ENCODE data around the gene KRT6A.

KRT6A gene

DNA sequence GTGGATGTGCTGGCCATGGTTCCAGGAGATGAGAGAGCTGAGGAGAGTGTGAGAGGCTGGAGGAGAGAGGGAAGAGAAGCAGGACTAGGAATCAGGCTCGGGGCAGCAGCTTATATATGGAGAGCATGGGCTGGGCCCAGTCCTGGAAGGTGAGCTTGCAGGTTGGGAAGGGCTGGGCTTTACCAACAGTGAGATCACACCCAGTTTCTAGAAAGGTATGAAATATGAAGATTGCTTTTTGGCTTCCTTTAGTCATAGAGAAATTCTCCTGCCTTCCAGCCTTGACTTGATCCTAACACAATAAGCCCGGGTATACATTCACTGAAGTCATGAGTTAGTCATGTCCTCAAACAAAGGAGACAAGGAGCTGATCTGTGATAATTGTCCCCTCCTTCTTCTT is at the start of gene KRT6A:
Gene KRT6A, minus strand, starts transcription at position 86 of the 400 bp plus-strand sequence. Its CDS starts 69 bp downstream, at position 17.
- DNase-seq: no peak

DNA sequence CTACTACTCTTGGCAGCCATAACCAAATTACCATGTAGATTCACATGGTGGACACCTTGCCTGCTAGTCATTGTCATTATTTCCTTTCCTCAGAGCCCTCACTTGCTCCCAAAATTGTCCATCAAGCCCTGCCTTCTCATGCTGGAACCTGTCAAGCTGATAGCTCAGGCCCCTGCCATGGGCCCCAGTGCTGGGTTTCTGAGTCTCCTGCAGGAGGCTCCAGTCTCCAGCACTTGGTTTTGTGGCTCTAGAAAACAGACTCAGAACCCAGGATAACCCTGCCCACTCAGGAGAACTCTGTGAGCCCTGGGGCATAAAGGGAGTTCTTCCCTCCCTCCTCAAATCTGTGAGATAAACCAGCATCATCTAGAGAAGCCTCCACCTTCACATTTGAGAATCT is 49.1 kb upstream of the KRT6A start:
- no peak for DNase-seq

DNA sequence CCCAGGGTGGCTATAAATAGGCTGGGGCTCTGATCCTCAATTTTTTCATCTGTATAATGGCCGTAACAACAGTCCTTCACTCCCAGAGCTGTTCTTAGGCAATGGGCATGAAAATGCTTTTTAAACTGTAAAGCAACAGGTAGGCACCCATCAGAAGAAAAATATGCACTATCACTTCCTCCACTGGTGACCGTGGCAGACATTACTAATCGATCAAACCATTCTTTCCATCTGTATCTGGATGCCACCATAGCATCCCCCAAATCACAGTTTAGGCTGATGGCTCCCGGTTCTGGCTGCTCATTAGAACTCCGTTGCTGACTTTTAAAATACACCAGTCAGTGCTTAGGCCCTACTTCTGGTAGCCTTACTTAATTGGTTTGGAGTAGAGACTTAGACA is 48.7 kb upstream of the KRT6A start:
- DNase-seq: no peak

DNA sequence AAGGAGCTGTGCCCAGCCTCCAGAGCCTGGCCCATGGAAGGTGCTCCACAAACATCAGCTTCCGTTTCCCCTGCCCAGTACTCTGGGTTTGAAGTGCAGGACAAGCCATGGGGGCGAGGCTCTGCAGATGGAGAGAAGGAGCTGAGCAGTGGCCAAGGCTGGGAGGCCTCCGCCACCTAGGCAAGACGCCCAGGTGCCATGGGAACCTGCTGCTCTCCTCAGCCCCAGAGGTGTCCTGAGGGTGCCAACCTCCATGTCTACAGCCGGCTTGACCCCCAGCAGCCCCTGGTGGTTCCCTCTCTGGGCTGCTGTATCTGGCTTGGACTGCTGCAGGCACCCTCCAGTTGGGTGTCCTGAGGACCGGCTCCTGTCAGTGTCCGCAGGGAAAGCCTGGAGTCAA is 47.5 kb upstream of the KRT6A start:
- no peak for DNase-seq

DNA sequence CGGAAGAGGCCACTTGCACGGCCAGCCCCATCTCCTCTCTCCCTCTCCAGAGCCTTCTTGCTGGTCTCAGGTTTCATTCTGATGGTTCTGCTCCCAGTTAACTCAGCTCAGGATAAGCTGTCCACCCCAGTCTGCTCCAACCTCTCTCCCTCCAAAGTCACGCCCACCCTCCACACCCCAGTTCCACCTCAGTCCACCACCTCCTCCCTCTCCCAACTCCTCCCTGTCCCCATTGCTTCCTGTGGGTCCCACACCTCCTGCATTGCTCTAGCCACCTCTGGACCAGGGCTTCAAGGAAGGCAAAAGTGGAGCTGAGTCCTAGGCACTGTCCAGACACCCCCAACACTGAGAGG is 46.7 kb upstream of the KRT6A start:
- DNase-seq: no peak

DNA sequence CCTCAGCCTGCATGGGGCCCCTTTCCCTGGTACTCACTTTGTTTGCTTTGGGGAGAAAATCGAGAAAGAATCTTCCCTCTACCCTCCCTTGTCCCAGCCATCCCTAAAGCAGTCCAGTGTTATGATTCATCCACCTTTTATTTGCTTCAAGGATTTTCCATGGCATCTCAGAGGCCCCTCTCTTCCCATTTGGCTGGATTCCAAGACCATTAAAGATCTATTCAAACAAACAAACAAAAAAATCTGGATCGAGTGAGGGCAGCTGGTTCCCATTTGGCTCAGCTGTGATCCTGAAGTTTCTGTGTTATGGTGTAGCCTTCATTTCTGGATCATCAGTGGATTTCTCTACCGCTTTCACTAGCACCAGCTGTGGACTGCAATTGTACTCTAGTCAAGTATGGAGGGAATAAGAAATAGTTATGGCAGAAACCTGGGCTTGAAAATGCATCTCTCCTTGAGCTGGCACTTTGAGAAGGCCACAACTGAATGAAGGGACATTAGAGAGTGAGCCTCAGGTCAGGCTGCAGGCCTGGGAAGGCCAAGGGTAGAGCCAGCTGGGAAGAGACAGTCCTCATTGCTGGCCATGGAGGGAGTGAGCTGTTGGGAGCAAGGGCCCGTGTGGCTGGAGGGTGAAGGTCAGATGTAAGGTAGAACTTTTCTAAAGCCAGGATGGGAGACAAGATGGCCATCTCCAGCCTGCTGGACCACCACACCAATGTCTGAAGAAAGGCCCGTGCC is 46.2 kb upstream of the KRT6A start:
- no peak for DNase-seq

DNA sequence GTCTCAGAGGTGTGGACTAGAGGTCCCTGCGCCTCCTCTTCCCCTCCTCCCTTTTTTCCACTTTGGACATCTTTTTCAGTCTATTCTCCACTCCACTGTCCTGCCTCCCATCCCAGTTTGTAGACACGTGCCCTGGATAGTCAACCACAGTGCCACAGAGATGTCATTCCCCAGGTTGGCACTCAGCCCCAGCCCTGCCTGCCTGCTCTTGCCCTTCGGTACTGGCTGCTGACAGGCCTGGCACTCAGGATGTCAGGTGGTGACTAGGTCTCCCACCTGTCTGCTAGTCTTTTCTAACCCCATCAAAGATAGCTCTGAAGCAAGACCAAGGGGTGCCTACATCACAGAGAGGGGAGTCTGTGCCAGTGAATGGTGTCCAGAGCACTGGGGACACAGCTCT is 44.0 kb upstream of the KRT6A start:
- DNase-seq: no peak

DNA sequence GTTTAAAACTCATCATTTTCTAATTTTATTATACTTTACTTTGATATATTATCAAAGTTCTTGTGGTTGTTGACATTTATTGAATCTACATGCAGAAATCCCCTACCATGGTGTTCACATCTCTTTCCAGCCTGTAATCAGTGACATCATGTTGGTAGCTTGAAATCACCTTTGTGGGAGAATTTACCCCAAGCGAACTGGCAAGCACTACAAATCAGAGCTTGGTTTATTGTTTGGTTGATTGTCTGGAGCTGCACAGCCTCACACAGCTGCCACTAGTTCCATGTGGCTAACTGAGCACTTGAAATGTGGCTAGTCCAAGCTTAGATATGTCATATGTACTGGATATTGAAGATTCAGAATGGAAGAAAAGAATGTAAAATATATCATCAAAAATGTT is 42.5 kb upstream of the KRT6A start:
- no peak for DNase-seq

DNA sequence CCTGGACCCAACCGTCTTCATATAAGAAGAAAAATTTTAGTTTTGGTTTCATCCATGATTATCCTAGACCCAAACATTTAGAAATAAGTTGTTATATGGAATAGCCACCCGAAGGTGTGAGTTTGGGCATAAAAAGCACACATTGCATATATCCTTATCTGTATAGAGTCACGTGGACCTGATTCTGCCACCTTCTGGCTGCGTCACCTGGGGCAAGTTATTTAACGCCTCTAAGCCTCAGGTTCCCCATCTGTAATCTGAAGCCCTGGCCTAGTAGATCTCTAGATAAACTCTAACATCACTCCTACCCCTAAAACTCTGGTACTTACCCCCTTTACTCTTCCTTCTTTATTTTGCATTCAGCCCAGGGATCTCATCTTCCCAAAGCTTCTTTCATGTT is 41.4 kb upstream of the KRT6A start:
- DNase-seq: no peak

DNA sequence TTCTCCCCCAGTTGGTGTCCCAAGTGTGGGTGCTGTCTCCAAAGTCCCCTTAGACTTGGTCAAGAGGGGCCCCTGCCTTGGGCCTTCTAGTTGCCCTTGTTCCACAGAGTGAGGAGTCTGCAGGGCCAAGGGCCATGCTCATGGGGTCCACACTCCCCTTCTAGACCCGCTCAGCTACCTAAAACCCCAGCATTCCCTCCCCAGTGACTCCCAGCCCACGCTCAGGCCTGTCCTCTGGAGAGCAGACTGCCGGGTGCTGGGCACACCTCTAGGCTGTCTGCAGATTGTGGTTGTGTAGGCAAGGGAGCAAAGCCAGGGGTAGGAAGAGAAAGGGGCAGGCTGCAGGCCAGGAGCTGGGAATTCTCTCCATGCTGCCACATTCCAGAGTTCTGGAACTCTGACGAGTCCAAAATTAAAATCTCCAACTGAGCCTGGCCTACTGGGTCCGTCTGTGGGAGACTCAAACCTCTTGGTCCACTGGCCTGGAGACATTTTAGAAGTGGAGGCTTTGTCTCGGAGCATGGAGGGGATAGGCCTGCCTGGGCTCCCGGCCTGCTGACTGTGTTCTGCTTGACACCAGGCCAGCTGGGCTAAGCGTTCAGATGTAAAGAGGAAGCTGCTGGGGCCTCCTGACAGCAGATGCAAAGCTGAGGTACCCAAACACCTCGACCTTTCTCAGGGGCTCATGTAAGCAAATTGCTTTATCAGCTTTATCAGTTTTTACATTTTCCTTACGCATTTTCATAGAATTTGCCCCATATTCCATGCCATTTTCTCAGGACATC is 40.8 kb upstream of the KRT6A start:
- no peak for DNase-seq

DNA sequence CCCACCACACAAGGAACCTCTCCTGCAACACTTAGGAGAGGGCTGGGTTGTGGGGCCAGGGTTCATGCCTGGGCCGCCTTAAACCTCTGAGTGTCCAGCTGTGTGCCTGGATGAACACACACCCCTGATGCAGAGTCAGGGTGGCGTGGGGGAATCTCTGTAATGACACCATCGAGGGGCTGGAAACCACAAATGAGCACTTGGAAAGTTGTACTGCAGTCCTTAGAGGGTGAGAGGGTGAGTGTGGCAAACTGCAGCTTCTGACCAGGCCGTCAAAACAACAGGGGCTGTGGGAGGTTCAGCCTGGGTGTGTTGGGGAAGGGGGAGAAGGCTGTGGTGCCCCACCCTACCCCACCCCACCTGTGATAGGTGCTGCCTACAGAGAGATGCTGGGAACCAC is 39.6 kb upstream of the KRT6A start:
- no peak for DNase-seq

DNA sequence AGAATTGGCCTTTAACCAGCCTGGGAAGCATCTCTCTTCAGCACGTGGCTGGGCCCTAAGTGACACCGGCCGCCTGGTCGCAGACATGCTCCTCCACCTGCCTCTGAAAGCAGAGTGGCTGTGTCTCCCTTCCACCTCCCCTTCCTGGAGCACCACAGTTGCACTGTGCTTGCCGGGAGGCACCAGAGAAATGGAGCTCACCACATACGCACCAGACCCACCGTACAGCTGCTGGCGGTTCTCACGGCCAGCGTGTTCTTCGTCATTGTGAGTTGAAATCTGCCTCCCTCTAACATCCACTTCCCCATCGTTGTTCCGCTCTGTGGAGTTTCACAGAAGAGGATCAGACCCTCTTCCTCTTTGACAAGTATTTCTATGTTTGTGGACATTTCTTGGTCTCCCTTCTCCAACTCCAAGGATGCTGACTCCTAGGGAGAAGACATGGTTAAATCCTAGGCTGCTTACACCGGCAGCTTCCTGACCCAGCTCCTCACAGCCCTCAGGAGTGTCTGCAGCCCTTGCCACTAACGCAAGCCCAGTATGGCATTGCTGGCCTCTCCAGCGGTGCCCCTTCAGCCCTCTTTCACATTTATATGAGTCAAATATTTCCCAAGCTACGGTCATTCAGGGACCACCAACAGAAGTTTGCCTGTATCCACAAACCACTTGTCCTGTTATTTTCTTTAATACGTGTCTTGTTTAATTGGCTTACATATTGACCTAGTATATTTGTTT is 38.7 kb upstream of the KRT6A start:
- no peak for DNase-seq

DNA sequence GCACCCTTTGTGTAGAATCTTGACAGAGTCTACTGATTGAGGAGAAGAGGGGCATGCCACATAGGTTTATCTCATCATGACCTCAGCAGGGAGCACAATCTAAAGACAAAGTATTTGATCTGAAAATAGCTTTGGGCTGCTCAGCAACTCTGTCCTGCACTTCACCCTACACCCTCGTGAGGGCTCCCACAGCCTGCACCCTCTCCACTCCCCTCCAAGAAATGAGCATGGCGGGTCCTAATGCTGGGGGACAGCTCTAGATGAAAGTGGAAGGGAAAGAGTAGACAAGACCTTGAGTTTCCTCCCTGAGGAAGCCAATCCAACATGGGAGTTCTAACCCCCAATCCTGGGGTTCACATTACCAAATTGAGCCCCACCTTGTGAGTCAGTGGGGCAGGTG is 37.8 kb upstream of the KRT6A start:
- no peak for DNase-seq

DNA sequence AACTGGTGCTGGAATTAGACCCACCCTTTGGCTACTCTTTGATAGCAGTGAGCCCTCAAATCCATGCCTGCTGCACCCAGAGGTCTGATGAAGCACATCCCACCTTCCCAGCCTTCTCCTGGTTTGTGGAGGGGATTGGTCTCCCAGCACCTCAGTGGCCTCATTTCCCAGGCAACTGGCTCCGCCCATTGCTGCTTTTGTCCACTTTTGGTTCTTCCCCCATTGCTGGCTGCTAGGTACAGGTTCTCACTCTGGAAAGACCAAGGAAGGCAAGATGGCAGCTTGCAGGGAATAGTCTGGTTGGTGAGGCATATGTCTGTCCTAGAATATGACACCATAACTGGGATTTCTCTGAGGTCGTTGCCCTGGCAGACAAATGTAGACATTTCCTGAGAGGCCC is 37.3 kb upstream of the KRT6A start:
- DNase-seq: no peak

DNA sequence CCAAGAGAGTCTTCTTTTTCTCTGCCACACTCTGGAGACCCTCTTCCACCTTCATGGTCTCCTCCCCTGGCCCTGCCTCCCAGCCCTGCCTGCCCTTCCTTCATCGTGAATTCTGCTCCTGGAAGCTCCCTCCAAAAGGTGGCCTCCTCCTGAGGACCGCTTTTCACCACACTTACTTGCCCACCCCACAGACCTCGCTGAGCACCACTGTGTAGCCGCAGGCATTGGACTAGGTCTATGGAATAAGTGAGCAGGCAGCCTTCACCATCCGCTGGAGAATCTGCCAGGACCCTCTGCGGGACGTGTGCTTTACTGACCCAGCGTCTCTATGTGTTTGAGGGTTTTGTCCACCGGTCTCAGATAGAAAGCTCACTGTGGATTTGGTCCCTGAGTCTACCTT is 36.8 kb upstream of the KRT6A start:
- no peak for DNase-seq

DNA sequence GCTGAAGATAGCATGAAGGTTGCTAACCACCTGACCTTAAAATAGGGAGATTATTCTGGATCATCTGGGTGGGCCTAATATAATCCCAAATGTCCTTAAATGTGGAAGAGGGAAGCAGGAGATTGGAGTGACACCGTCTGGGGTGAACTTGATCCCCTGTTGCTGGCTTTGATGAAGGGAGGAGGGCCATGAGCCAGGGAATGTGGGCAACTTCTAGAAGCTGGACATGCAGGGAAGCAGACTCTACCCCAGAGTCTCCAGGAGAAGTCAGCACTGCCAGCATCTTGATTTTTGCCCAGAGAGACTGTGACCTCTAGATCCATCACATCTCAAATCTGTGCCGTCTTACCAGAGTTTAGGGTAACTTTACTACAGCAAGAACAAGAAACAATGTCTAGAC is 36.4 kb upstream of the KRT6A start:
- no peak for DNase-seq

DNA sequence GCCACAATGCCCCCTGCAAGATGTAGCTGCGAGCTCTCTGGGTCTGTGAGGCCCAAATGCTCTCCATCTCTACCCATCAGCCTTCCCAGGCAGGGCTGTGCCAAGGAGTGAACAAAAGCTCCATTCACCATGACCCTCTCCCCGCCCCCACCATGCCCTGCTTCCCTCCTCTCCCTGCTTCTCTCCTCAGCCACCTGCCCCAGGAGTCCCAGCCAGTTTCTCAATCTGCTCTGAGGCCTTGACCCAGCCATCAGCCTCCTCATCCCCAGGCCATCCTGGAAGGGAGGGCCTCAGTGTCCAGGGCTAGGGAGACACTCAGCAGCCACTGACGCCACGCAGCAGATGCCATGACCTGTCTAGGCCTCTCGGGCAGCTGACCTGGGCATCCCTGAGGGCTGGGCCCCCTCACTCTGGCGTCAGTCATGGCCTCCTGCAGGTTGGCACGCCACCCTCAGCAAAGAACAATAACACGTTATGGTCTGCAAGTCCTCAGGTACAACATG is 35.6 kb upstream of the KRT6A start:
- DNase-seq: no peak

DNA sequence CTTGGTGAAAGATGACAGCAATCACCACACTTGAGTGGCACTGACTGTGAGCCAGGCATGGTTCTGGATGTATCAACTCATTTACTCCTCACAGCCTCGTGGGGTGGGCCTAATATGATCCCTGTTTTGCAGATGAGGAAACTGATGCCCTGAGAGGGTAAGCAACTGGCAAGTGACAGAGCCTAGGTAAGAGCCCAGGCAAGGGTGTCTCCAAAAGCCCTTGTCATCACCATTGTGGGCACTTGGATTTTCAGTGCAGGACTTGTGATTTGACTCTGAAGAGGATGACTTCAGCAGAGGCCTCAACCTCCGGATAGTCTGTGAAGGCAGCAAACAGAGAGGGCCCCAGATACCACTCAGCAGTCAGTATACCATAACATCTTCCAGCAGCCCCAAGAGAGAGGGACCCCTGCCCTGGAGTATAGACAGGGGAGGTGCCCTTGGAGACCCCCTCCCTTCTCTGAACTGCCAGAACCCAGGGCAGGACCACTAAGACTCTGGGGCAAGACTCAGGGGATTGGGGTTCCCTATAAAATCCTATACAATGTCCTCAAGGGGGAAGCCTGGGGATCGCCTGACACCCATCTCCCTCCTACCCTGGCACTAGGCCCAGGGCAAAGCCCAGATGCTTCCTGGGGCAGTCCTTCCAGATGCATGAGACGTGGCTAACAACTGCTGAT is 34.2 kb upstream of the KRT6A start:
- DNase-seq: no peak

DNA sequence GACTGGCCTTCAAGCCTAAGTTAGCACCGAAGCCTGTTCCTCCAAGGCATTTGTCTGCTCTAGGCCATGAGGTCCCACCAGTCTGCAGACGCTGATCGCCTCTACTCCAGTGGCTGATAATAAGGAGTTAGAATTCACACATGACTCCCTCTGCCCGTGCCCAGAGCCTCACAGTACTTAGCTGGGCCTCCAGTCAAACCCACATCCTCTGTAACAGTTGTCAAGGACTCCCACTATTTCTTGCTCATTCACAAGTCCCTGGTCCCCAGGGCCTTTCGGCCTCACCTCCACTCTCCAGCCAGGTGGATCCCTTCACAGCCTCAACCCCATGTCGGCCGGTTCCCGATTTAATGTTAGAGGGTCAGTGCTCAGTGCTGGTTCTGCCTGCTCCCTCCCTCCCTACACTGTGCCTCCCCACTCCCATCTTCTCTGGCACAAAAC is 33.5 kb upstream of the KRT6A start:
- DNase-seq: no peak

DNA sequence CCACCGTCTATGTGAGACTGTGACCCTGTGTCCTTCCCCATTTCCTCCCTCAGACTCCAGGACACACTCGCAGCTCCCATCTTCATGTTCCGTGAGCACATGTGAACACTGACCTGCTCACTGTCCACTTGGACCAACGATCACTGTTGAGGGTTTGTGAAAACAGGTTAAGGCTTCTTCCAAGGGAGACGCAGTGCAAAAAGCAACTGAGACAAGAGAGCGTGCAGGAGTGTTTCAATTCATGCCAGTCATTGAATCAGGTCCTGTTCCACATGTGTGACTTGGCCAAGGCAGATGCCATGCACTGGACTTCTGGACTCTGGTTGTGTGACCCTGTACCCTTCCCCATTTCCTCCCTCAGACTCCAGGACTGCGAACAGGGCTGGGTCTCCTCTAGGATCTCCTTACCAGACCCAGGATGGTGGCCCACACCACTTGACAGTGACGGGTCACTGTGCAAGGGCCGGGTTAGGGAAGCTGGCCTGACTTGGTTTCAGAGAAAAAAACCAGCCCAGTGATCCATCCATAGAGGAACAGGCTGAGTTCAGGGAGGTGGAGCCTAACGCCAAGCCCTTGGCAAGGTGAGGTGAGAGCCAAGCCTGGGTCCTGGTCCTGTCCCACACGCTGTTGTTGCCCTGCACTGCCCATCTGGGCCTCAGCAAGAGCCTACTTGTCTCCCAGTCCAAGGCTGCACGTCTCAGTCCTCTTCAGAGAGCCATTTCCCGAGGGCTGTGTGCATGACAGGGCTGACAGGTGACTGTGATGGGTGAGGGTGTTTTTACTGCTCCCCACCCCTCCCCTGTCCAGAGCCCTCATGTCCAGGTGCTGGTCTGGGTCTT is 32.8 kb upstream of the KRT6A start:
- DNase-seq: no peak

DNA sequence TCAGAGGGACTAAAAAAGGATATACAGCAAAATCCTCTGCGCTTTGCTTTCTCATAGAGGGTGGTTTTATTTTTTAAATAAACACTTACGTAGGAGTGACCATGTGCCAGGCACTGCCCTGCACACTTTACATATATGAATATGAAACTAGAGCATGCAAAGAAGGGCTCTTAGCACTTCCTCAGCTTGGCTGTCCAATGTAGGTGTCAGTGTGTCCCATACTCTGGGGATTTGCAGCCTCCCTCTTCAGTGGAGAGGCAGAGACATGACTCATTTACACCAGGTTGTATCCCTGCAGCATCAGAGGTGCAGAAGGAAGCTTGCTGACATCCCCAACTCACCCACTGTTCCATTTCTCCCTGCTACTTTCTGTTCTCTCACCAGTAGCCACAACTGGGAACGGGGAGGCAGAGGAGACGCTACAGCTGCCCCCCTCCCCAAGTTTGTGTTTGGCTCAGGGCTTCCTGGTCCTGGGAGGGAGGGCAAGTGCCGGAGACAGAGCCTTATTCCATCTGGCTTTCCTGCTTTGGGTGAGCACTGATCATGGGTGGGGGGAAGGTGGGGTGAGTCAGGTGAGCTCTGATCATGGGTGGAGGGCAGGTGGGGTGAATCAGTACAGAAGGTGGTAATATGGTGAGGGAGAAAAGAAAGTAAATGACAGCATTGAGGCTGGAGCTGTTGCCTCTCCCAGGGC is 32.0 kb upstream of the KRT6A start:
- no peak for DNase-seq
